ENCODE results near the gene STXBP6. TPM values are rescaled to one million over a fixed set of nuclear protein-coding genes. Genes with fewer than 3 reads are reported as not detected.
"Not testable (repeated sequence)": the region's sequence is repeated elsewhere in the genome, so short reads cannot be mapped to it uniquely, and the experiment has no call there.

The STXBP6 gene
- total RNA-seq, 2 experiments from 2014 or later: not detected

DNA sequence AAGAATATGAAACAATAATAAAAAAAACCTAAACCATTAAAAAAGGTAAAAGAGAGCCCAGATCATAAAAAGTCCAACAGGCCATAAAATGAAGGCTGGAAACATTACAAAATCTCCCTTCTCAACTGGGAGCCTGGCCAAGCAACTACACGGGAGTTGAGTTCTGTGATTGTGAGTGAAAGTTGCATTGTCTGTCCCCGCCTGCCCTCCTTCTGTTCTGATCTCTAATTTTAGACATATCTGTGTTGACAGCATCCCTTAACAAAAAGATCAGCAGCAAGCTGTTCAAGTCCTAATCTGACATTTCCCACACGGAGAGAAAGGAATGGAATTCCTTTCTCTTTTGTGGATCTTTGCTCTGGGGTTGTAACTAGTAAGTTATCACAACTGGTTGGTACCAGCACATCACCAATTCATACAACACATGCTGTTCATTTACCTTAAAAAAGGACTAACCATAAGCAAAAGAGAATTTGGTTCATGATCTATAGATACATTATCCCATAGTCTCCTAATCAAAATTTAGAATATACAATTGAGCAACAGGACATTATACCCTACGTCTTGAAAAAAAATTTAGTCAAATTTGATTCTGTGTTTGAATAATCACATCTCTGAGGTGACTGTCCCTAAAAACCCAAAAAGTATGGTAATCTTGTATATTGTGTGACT is 210.9 kb downstream of the STXBP6 start:
- Mint-ChIP-seq H3K27me3 (peaks cover 13% of the 10 kb centered on the region), H3K4me3 (no peak overlapping the region), H3K27ac (no peak overlapping the region), H3K4me1 (no peaks in the 10 kb centered on the region), H3K9me3 (ENCODE audit: low read depth) (no peaks in the 10 kb centered on the region), H3K36me3 (ENCODE audit: low read depth) (no peaks in the 10 kb centered on the region)
- no peak for DNase-seq
- CTCF ChIA-PET: no interaction called here
- POLR2A ChIA-PET: no interaction called here
- intact Hi-C loops (cut with DNase I, micrococcal nuclease): no loop called here
- ATAC-seq: no peak

DNA sequence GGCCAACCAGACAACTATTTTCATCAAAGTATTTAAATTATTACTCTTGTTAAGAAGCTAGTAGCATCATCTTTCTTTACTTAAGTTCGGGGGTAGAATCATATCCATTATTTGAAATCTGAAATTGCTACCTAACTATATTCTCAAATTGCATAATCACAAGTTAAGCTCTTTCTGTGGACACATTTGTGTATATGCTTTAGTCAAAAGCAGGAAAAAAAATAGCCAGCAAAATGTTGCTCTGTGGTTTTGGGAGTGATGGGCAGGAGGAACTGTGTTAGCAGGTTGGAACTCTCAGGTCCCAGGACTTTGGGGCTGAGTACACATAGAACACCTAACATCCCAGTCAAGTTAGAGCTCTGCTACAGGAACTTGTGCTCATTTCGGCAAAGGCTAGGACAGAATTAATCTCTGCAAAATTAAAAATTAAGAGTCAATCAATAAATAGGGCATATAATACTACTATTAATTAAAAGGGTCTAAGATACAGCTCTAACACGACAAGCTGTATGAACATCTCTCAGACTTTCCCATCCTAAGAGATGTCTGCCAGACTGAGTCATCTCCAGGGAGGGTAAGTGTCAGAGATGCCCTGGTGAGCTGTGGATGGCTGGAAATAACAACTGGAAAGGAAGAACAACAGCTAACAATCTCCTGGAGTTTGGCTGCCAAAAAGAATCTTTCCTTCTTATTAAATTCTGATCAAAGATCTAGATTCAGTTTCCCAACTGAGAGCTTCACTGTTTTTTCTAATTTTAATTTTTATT is 212.5 kb downstream of the STXBP6 start:
- no peaks in the 10 kb centered on the region for H3K9me3 Mint-ChIP-seq (ENCODE audit: low read depth)
- peaks cover 13% of the 10 kb centered on the region for H3K27me3 Mint-ChIP-seq
- no peak for DNase-seq
- intact Hi-C loops (cut with DNase I, micrococcal nuclease): no loop called here
- ATAC-seq: no peak
- H3K27ac Mint-ChIP-seq: no peak overlapping the region
- no peak overlapping the region for H3K4me3 Mint-ChIP-seq
- no peaks in the 10 kb centered on the region for H3K36me3 Mint-ChIP-seq (ENCODE audit: low read depth)
- no peaks in the 10 kb centered on the region for H3K4me1 Mint-ChIP-seq
- CTCF ChIA-PET: interaction anchor here (0.6 kb wide), 1 partner anchor 73 kb away, joined by 4 read pairs; no protein-coding TSS in a partner anchor
- POLR2A ChIA-PET: no interaction called here

DNA sequence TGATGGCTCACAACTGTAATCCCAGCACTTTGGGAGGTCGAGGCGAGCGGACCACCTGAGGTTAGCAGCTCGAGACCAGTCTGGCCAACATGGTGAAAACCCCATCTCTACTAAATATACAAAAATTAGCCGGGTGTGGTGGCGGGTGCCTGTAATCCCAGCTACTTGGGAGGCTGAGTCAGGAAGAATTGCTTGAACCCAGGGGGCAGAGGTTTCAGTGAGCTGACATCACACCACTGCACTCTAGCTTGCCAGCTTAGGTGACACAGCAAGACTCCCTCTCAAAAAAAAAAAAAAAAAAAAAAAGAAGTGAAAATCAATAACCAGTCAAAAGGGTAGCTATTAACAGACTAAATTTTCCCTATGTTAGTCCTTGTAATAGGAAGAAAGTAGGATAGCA is 213.6 kb downstream of the STXBP6 start:
- H3K4me3 Mint-ChIP-seq; intact Hi-C loops (cut with DNase I, micrococcal nuclease); H3K4me1 Mint-ChIP-seq: not testable (repeated sequence)

DNA sequence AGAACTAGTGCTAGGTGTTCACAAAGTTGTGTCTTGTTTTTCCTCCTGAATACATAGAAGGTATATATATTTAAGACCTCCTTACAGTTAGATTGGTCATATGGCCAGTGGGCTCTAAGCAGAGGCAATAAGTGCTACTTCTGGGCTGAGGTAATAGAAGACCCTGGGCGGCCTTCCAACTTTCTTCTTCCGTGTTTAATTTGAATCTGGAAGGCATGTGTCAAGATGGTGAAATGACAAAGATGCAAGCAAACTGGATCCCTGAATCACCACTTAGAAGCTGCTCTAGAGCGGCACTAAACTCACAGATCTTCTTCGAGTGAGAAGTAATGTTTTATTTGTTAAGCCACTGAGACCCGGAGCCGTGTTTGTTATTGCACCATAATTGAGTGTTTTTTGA is 215.0 kb downstream of the STXBP6 start:
- H3K27ac Mint-ChIP-seq: no peak overlapping the region
- H3K4me3 Mint-ChIP-seq: no peak overlapping the region
- no peaks in the 10 kb centered on the region for H3K4me1 Mint-ChIP-seq
- intact Hi-C loops (cut with DNase I, micrococcal nuclease): no loop called here
- no peaks in the 10 kb centered on the region for H3K36me3 Mint-ChIP-seq (ENCODE audit: low read depth)
- no peak for ATAC-seq
- H3K27me3 Mint-ChIP-seq: peaks cover 13% of the 10 kb centered on the region
- POLR2A ChIA-PET: no interaction called here
- no peaks in the 10 kb centered on the region for H3K9me3 Mint-ChIP-seq (ENCODE audit: low read depth)
- CTCF ChIA-PET: no interaction called here
- no peak for DNase-seq

More for the DNA sequence above, 213.6 kb downstream of the STXBP6 start:
- H3K27ac Mint-ChIP-seq; H3K9me3 Mint-ChIP-seq (ENCODE audit: low read depth); ATAC-seq; H3K36me3 Mint-ChIP-seq (ENCODE audit: low read depth); CTCF ChIA-PET; POLR2A ChIA-PET; DNase-seq: not testable (repeated sequence)
- peaks cover 13% of the 10 kb centered on the region for H3K27me3 Mint-ChIP-seq

DNA sequence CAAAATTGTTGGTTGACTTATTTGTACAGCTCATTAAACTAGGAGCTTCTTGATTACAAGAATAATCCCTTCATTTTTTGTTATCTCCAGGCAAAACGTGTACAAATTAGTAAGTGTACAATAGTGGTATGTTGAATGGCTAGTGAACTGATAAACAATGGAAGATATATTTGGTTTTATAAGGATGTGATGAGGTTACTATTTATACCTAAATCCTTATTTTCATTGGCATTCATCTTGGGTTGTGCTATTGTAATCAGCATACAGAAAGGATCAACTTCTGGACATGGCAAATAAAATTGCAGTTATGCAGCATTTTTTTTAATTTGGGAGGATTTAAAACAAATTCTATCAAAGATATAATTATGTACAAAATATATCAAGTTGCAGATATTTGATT is 216.6 kb downstream of the STXBP6 start:
- no peak for DNase-seq
- POLR2A ChIA-PET: no interaction called here
- Mint-ChIP-seq H3K27ac (no peak overlapping the region), H3K27me3 (peaks cover 13% of the 10 kb centered on the region), H3K4me1 (no peaks in the 10 kb centered on the region), H3K36me3 (ENCODE audit: low read depth) (no peaks in the 10 kb centered on the region), H3K9me3 (ENCODE audit: low read depth) (no peaks in the 10 kb centered on the region), H3K4me3 (no peak overlapping the region)
- ATAC-seq: no peak
- CTCF ChIA-PET: no interaction called here
- intact Hi-C loops (cut with DNase I, micrococcal nuclease): no loop called here

DNA sequence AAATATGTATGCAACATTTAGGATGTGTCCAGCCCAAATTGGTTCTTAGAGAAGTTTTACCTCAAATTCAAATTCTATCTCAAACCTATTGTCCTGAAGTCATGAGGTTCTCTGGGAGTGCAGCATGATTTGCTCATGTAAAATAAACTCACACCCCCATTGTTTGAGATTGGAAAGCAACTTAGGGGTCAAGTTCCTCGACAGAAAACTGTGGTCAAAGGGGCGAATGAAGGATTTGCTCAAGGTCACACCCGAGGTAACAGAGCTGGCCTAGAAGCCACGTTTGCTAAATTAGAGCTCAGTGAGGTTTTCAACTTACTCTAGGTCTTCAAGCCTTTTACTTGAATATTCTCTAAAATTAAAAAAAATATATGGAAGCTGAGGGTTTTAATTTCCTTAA is 218.3 kb downstream of the STXBP6 start:
- Mint-ChIP-seq H3K4me1 (no peaks in the 10 kb centered on the region), H3K4me3 (no peak overlapping the region), H3K36me3 (ENCODE audit: low read depth) (no peaks in the 10 kb centered on the region), H3K27me3 (peaks cover 14% of the 10 kb centered on the region), H3K9me3 (ENCODE audit: low read depth) (no peaks in the 10 kb centered on the region), H3K27ac (no peak overlapping the region)
- POLR2A ChIA-PET: no interaction called here
- CTCF ChIA-PET: interaction anchor here (0.9 kb wide), 1 partner anchor 19 kb away, joined by 3 read pairs; no protein-coding TSS in a partner anchor
- DNase-seq (no peak), ATAC-seq (no peak)
- intact Hi-C loops (cut with DNase I, micrococcal nuclease): no loop called here

DNA sequence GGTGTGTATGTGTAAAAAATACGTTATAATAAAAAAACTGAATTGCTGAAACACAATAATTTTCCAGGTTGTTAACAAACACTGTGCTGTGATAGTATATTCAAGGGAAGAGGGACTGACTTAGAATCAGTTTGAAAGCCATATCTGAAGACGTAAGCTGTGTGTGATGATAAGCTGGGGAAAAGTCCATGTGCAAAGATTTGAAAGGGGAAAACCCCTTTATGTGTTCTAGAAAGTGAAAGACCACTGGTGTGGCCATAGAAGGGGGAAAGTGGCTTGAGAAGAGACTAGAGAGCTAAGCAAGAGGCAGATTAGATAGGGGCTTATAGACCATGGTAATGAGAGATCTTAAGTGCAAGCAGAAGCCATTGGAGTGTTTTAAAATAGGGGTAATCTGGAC is 220.1 kb downstream of the STXBP6 start:
- Mint-ChIP-seq H3K27ac (no peak overlapping the region), H3K36me3 (ENCODE audit: low read depth) (no peaks in the 10 kb centered on the region), H3K4me1 (no peaks in the 10 kb centered on the region), H3K9me3 (ENCODE audit: low read depth) (no peaks in the 10 kb centered on the region), H3K4me3 (no peak overlapping the region), H3K27me3 (peaks cover 11% of the 10 kb centered on the region)
- ChIA-PET POLR2A (no interaction called here), CTCF (no interaction called here)
- DNase-seq: no peak
- no peak for ATAC-seq
- intact Hi-C loops (cut with DNase I, micrococcal nuclease): no loop called here

DNA sequence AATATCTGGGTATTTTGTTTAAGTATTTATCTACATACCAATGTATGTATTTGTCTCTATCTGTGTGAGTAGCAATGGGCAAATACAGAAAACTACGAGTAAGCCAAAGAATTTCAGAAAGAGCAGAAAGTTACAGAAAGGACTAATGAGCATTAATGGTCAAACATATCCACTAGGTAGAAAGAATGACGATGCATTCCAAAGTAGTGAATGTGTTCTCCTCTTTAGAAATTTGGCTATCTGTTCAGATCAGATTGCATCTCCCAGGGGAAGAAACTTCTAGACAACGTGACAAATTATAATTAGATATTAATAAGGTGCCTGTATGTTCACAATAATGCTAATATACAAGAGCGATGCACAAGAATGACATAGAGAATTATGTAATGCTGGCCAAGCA is 221.5 kb downstream of the STXBP6 start:
- intact Hi-C loops (cut with DNase I, micrococcal nuclease): no loop called here
- CTCF ChIA-PET: no interaction called here
- no peak overlapping the region for H3K27ac Mint-ChIP-seq

DNA sequence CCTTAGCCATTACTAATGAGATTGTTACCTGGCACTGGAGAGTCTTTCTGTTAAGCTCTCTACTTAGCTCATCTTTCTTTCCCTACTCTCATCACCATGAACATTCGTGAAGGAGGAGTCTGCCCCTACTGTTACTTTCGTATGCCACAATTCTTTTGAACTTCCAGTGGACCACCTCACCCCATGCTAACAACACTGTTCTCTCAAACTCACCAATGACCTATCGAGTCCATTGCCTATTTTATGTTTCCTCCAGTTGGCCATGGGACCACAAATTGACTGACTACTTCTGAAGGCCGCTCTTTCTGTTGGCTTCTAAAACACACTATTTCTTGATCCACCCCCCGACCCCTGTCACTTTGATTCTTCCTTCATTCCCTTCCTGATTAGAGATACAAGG is 223.6 kb downstream of the STXBP6 start:
- ATAC-seq (no peak), DNase-seq (no peak)
- CTCF ChIA-PET: interaction anchor here (0.7 kb wide), 1 partner anchor 545 kb away, joined by 4 read pairs; no protein-coding TSS in a partner anchor
- H3K4me3 Mint-ChIP-seq: no peak overlapping the region
- H3K27me3 Mint-ChIP-seq: peaks cover 14% of the 10 kb centered on the region
- POLR2A ChIA-PET: no interaction called here
- H3K9me3 Mint-ChIP-seq (ENCODE audit: low read depth): no peaks in the 10 kb centered on the region
- no peaks in the 10 kb centered on the region for H3K4me1 Mint-ChIP-seq
- no peak overlapping the region for H3K27ac Mint-ChIP-seq
- no peaks in the 10 kb centered on the region for H3K36me3 Mint-ChIP-seq (ENCODE audit: low read depth)
- intact Hi-C loops (cut with DNase I, micrococcal nuclease): no loop called here

More for the DNA sequence above, 221.5 kb downstream of the STXBP6 start:
- H3K4me3 Mint-ChIP-seq: no peak overlapping the region
- H3K4me1 Mint-ChIP-seq: no peaks in the 10 kb centered on the region
- no peaks in the 10 kb centered on the region for H3K36me3 Mint-ChIP-seq (ENCODE audit: low read depth)
- no peak for ATAC-seq
- H3K9me3 Mint-ChIP-seq (ENCODE audit: low read depth): no peaks in the 10 kb centered on the region
- POLR2A ChIA-PET: no interaction called here
- H3K27me3 Mint-ChIP-seq: peaks cover 7% of the 10 kb centered on the region
- no peak for DNase-seq

DNA sequence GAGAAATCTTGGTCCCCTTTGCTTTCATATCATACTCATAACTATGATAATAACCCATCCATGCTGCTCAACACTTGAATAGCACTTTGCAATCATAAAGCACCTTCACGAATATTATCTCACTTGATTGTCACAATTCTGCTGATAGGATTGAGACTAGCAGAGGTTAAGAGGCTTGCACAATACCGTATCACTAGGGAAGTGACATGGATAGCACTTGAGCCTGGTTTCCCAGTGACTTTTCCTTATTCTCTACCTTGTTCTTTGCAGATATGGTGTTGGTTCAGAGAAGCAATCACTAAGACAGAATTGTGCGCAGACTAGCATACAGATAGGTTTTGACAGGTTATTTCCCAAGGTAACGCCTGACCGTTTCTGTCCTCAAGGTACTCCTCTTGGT is 229.3 kb downstream of the STXBP6 start:
- Mint-ChIP-seq H3K27me3 (peaks cover 17% of the 10 kb centered on the region), H3K4me3 (no peak overlapping the region), H3K9me3 (ENCODE audit: low read depth) (no peaks in the 10 kb centered on the region), H3K27ac (no peak overlapping the region), H3K36me3 (ENCODE audit: low read depth) (no peaks in the 10 kb centered on the region), H3K4me1 (no peaks in the 10 kb centered on the region)
- intact Hi-C loops (cut with DNase I, micrococcal nuclease): no loop called here
- ATAC-seq (no peak), DNase-seq (no peak)
- ChIA-PET CTCF (no interaction called here), POLR2A (no interaction called here)

DNA sequence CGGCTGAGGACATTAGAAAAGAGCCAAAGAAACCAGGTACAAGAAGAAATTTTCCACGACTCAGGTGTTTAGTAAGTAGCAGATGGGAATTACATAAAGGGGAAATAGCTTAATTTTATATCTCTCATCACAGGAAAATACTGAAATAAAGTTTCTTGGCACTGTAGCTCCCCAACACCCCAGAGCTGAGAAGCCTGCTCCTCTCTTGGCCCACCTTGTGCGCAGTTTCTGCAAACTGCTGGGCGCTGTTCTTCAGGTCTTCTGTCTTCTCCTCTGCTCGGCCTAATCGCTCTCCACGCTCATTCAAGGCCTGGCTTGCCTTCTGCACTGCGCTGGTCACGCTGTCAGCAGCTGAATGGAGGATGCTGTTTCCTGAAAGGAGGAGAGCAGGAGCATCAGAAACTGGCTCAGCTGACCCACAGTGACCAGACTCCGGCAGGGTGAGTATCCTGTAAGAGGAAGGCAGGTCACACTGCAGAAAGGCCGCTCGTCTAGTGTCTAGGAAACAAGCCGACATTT is 231.1 kb downstream of the STXBP6 start:
- Mint-ChIP-seq H3K4me1 (no peaks in the 10 kb centered on the region), H3K36me3 (ENCODE audit: low read depth) (no peaks in the 10 kb centered on the region), H3K27me3 (peaks cover 17% of the 10 kb centered on the region), H3K4me3 (no peak overlapping the region), H3K27ac (no peak overlapping the region), H3K9me3 (ENCODE audit: low read depth) (no peaks in the 10 kb centered on the region)
- POLR2A ChIA-PET: no interaction called here
- DNase-seq (no peak), ATAC-seq (no peak)
- CTCF ChIA-PET: interaction anchor here (2.4 kb wide), 1 partner anchor 13 kb away, joined by 6 read pairs; no protein-coding TSS in a partner anchor
- intact Hi-C loops (cut with DNase I, micrococcal nuclease): no loop called here

Data from activated CD4-positive, alpha-beta T cell treated with anti-CD3 and anti-CD28 coated beads for 36 hours (primary cell).